GM19351 (cell line): Measurements from ENCODE around the gene POLDIP3.
"Not testable (repeated sequence)": the region's sequence is repeated elsewhere in the genome, so short reads cannot be mapped to it uniquely, and the experiment has no call there.

Source experiments
- ATAC-seq: cut with Tn5 transposase; IDR thresholded peaks from one replicate; pipeline ENCODE4 v1.9.1; 2021; ENCODE audit warnings: mild to moderate bottlenecking, moderate library complexity; ENCODE audit not compliant: unreplicated experiment

Gene POLDIP3

GRCh38 chr22:42587588-42588175 is 27.0 kb downstream of the POLDIP3 start:
- ATAC-seq: no peak

- no peak for ATAC-seq
These were observed 28.3 kb downstream of the POLDIP3 start for GRCh38 chr22:42586381-42586780.

GRCh38 chr22:42585096-42585495 is 29.6 kb downstream of the POLDIP3 start:
- ATAC-seq: no peak

- ATAC-seq: no peak
These were observed 30.2 kb downstream of the POLDIP3 start for GRCh38 chr22:42584364-42584940.

- no peak for ATAC-seq
These were observed 31.7 kb downstream of the POLDIP3 start for GRCh38 chr22:42582987-42583386.

- no peak for ATAC-seq
These were observed 32.6 kb downstream of the POLDIP3 start for GRCh38 chr22:42581762-42582716.

- not testable (repeated sequence) for ATAC-seq
These were observed 33.4 kb downstream of the POLDIP3 start for GRCh38 chr22:42581194-42581761.

GRCh38 chr22:42580040-42580439 is 34.6 kb downstream of the POLDIP3 start:
- ATAC-seq: not testable (repeated sequence)

- ATAC-seq: no peak
These were observed 37.0 kb downstream of the POLDIP3 start for GRCh38 chr22:42577623-42578240.

- not testable (repeated sequence) for ATAC-seq
These were observed 37.5 kb downstream of the POLDIP3 start for GRCh38 chr22:42577141-42577540.

GRCh38 chr22:42575996-42576574 is 38.6 kb downstream of the POLDIP3 start:
- not testable (repeated sequence) for ATAC-seq

- ATAC-seq: not testable (repeated sequence)
These were observed 40.2 kb downstream of the POLDIP3 start for GRCh38 chr22:42574468-42574867.

- ATAC-seq: not testable (repeated sequence)
These were observed 40.6 kb downstream of the POLDIP3 start for GRCh38 chr22:42574046-42574445.

GRCh38 chr22:42571068-42571467 is 43.6 kb downstream of the POLDIP3 start:
- ATAC-seq: not testable (repeated sequence)

GRCh38 chr22:42570580-42570979 is 44.1 kb downstream of the POLDIP3 start:
- ATAC-seq: not testable (repeated sequence)

GRCh38 chr22:42567950-42568349 is 46.7 kb downstream of the POLDIP3 start:
- not testable (repeated sequence) for ATAC-seq

- ATAC-seq: no peak
These were observed 48.7 kb downstream of the POLDIP3 start for GRCh38 chr22:42565956-42566355.

- no peak for ATAC-seq
These were observed 50.0 kb downstream of the POLDIP3 start for GRCh38 chr22:42564699-42565098.

GRCh38 chr22:42563943-42564342 is 50.7 kb downstream of the POLDIP3 start:
- not testable (repeated sequence) for ATAC-seq

GRCh38 chr22:42562684-42563083 is 52.0 kb downstream of the POLDIP3 start:
- ATAC-seq: no peak
